NCI-H82 treated with DMSO at 0.1 percent for 48 hours (cell line): ENCODE results near the gene ZBTB20.

Experiments used
- DNase-seq: peaks from one replicate; lab custom pipeline; 2025; ENCODE audit not compliant: unreplicated experiment; lab: John Stamatoyannopoulos, UW

The ZBTB20 gene

DNA sequence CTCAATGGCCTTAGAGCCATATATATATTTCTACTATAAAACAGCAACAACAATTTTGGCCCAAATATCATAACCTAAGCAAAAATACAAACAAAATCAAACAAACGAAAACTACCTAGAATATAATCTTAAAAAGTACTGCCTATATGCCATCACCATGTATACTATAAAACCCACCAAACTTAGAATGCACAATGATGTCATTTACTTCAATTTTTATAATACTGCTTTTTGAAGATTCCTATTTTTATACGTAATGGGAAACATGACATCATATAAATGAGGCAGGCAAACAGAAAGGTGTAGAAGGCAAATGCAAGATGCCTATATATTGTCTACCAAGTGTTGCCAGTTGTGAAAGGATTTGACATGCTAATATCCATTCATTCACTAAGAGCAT is 550.9 kb downstream of the ZBTB20 start:
- DNase-seq = no peak

DNA sequence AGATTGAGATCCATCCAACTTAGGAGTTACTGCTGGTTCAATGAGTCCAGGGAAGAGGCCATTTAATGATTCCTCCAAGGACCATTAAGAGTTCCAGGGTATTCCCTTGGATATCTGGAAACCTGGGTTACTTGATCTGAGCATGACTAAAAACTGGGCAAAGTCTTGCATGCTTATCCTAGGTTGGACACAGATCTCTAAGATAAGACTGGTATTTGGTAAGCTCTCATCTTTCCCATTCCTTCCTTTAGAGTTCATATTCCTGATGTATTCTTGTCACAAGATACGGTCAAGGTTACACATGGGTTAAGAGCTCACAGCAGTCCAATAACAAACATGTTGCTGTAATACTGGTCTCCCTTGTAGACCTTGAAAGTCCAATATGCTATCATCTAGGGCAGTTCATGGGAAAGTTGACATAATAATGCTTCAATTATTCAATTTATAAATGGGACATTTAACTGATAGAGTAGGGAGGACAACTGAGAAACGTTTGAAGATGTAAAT is 551.5 kb downstream of the ZBTB20 start:
- no peak for DNase-seq

DNA sequence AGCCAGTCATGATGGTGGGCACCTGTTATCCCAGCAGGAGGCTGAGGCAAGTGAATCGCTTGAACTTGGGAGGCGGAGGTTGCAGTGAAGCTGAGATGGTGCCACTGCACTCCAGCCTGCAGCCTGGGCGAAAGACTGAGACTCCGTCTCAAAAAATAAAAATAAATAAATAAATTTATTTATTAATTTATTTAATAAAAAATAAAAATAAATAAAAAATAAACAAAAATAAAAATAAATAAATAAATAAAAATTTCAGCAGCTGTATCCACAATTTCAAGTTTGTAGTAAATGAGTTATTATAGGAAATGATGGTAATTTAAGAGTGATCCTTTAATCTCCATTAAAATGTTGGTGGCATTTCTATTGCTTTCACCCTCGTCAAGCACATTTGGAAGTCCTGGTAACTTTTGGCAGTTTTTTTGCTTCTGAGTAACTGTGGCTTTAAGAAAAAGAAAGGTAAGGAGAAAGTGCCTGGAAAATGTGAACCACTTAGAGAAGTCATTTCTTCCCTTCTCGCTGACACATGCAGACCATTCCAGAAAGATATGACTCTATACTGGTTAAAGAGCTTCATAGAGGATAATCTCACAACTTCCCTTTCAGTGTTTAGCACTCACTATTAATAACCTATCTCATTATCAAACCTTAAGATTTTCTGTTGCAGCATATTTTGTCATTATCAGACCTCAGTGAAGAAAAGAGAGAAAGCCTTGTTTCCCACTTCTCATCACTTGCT is 556.6 kb downstream of the ZBTB20 start:
- no peak for DNase-seq

DNA sequence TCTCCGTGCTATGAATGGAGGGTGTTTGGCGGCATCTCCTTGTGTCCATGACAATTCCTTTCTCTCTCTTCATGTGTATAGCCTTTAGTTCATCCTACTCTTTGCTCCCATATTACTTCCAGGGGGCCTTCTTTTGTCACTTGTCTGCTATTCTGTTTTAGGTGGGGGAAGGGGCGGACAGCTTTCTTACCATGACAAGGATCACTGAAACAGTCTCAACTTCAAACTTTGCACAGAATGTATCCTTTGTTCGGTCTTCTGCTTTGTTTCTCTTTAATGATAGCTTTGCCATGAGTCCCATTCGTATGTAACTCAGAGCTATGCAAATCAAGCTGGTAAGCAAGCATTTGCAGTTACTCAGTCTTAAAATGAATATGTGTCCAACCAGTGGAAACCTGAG is 559.1 kb downstream of the ZBTB20 start:
- no peak for DNase-seq

DNA sequence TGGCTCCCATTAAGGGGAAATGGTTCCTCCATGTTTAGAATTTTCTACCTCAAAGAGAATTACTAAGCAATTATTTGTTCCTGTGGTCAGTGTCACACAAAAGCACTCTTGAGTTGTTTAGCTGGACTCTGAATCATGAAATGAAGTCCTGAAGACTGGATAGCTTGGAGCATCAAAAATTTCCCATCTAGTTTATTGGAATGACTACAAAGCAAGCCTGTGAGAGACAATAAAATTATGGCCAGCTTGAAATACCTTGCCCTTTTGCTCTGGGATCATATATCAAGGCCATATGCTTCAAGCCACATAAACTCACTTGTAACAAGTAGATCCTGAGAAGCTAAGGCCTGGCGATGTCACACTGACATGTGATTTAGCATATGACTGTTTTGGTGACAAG is 561.0 kb downstream of the ZBTB20 start:
- DNase-seq = no peak

DNA sequence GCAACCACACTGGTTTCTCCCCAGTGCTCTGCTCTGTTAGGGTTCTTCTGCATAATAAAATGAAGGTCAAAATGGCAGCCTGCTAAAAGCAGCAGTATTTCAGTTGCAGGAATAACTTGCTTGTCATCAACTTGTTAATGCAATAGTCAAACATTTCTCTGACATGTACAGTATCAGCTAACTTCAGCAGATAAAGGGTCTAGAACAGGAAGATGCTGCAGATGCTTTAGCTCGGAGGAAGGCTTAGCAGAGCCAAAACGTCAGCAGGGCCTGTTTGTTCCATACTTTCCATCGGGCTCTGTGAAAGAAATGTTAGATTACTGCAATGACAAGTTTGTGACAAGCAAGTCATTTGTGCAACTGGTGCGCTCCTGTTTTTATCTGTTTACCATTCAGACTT is 561.4 kb downstream of the ZBTB20 start:
- DNase-seq = no peak

DNA sequence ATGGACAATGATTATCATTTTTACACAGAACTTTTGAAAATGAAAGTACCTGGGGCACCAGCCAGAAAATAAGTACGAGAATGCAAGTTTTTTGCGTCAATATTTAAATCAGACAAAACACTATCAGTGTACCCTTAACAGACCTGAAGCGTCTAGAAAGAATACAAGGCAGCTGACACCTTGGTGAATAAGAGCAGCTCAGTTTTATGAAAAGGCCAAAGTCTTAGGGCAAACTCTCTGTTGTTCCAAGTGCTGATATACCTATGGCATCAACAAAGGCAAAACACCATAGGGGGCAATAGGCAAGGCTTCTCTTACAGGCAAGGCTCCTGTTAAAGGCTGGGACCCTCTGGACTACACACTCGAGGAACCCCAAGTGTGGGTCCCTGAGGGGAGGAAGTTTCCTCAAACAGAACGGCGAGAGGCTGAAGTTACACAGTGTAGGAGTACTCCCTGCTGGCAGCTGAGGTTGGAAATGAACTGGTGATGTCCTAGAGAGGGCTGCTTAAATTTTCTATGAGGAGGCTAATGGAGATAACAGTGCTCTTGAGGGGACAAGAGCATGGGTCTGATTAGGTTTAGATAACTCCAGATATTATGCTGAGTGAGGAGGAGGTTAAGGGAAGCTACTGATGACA is 562.2 kb downstream of the ZBTB20 start:
- no peak for DNase-seq

DNA sequence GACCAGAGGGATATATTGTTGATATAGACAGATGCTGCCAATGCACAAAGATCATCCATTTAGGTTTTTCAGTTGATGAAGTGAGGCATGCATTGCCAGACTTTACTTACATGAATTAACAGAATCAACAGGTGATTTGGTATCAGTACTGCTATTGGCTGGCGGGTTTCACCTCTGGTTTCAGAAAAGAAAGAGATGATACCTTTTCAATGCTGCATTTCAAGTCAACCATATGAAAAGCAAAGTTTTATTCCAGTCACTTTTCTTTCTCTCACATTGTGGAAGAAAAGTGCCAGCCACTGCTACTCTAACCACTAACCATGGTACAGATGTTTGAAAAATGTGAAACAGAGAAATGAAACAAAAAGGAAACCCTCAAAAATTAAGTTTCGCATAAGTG is 564.2 kb downstream of the ZBTB20 start:
- DNase-seq = no peak

DNA sequence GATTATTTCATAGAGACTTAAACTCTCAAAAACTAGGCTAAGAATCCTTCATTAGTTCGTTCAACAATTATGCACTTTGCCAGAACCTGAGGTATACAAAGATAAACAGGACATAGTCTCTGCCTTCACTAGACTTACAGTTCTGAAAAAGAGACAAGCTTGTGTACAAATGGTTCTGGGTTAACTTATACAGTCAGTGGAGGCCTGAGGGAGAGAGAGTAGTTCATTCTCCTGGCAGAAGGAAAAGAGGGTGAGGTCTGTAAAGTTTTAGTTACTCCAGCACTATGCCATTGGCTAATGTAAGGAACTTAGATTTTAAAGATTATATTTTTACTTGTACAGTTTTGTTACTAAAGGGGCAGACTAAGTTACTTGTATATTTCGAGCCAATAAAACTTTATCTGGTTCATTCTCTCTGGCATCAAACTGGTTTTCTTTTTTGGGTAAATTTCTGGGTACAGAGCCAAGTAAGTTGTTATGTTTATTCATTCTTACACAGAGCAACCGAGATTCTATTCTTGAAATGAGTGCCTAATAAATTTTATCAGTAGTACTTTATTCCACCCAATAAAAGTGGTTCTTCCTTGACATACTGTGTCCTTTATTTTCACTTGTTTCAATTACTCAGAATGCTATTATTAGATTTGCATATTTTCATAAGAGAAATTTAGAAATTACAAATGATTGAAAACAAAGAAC is 574.6 kb downstream of the ZBTB20 start:
- DNase-seq = no peak

DNA sequence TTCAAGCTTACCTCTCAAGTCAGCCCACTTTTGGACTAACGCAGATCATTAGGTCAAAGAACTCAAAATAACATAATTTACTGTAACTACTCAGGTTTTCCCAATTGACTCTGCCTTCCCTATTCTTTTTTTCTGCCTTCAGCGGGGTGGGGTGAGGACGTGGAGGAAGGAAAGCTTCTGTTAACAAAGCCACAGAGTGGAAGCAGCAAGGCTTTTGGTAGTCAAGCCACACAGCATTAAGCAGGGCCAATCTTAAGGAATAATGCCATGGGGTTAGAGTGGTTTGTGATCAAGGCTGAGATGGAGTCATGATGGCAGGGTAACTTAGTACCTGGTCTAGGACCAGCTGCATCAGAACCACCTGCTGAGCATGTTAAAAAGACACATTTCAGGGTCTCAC is 575.7 kb downstream of the ZBTB20 start:
- peak; percentile 39 for DNase-seq

DNA sequence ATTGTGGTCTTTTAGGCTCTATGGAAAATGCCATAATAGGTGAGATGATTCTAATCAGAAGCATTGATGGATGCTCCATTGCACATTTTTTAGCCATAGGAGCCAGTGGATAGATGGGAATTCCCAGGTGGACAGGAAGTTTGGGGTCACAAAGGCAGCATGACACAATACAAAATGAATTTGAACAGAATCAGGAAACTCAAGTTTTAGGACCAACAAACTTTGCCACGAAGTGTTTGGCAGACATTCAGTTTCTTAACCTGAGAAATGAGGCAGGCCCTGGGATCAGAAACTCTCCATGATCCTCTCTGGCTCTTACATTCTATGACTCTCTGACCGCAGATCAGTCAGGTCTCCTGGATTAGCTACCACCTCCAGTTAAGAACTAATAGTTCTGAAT is 577.9 kb downstream of the ZBTB20 start:
- no peak for DNase-seq

DNA sequence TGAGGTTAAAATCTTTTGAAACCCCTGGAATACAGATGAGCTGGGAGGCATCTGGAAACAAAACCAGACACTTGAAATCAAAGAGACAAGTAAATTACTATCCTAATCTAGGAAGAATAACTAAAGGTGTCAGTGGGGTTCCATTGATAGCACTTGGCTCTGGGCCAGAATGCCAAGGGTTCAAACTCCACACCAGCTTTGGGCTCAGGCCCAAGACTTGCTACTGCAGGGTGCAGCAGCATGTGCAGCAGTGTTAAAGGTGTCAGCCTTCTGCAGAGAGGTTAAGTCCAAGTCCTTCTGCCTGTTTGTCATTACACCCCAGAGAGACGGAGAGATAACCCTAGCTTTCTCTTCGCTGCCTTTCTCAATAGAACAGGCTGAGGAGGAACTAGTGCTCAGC is 579.3 kb downstream of the ZBTB20 start:
- DNase-seq = no peak

DNA sequence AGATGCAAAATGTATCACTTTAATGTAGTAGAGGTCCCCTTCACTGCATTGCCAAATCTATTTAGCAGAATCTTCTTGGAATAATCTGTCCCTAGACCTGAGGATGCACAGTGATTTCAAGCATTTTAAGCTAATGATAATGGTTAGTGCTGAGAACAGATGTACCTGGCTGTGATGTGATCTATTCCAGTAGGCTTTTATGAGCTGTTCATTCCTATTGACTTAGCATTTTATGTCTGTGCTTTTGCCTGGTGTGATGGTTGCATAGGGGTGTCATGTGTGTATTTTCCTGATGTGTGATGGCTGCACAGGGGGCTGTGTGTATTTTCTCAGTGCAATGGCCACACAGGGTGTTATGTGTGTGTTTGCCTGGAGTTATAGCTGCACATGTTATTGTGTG is 580.3 kb downstream of the ZBTB20 start:
- no peak for DNase-seq

DNA sequence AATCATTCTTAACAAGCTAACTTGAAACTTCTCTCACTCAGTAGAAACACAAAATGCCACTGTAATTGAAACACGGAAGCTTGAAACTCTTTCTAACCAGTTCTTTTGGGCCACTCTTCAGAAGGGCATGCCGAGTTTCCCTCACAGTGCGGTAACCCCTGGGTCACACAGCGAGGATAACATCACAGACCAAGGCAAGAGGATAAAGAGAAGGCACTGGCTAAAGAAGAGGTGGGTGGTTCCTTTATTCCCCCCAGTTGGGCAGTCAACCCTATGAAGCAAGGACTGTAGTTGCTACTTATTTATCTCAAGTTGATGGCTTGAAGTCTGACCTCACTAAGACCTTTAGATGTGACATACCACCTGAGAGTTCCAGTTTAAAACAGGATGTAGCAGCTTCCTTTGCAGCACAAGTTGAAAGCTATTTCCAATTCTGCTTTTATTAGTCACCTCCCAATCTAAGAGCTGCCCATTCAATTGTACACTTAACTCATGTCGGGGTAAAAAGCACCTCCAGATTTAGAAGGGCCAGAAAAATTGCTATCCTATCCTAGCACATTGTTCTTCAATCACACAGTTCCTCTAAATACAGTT is 580.8 kb downstream of the ZBTB20 start:
- DNase-seq = no peak

DNA sequence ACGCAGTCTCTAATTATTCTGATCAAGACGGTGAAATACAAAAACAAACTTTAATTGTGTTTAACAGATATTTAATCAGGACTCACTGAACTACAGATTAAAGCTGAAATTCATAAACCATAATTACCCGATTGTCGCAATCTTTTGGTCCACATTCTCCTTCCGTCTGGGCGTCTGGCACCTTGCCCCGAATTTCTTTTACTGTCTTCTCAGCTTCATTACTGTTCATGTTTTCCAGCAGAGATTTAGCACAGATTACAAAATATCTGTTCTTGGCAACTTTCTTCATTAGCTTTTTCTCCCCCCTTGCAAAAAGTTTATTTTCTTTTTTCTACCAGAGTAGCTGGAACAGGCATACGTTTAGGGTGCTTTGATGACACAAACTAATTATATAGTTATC is 581.9 kb downstream of the ZBTB20 start:
- no peak for DNase-seq

DNA sequence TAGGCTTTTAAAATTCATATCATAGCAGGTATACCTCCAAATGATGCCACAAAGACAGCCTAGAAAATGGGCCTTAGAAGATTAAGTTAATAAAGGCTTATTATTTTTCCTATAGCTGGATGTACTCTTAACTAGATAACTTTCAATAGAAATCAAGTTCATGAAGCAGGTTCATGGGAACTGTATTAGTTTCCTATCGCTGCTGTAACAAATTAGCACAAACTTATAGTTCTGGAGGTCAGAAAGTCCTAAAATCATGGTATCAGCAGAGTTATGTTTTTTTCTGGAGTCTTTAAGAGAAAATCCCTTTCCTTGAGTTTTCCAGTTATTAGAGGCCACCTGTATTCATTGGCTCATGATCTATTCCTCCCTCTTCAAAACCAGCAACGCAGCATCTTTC is 583.4 kb downstream of the ZBTB20 start:
- DNase-seq = no peak

DNA sequence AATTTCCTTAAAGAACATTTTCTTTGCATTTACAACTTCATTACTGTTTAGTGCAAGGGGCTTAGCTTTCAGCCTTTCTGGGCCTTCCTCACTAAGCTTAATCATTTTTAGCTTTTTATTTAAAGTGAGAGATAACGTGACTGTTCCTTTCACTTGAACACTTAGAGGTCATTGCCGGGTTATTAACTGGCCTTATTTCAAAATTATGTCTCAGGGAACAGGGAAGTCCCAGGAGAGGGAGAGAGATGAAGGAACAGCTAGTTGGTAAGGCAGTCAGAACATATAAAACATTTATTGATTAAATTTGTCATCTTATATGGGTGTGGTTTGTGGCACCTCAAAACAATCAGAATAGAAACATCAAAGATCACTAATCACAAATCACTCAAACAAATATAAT is 584.5 kb downstream of the ZBTB20 start:
- no peak for DNase-seq

DNA sequence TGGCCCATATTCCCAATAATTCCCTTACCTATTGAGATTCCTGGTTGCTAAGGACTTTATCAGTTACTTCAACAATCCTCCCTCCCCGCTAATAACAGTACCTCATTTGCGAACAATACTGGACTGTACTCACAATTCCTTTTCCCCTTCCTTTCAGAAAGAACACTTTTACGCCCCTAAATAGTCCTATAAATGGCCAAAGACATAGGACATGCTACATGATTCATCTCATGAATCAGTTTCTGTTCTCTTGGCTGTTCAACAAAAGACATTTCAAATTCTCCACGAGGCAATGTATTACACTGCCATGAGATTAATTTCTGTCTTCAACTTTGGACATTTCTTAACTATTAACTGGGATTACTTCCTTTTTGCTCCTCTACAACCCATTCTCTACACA is 588.8 kb downstream of the ZBTB20 start:
- no peak for DNase-seq

DNA sequence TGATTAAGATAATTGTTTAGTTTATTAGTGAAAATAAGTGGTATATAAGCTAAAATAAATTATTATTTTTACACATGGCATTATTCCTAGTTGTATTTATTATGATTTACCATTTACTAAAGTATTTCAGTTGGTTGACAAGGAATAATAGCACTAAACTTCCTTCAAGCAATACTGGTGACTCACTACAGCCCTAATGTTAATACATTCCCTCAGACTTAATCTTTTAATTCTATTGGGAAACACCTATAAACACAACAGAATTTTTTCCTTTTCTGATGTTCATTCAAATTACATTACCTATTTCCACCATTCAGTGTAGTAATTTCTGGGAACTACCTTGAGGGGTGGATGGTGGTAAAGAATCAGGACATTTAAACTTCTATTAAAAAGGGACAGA is 589.3 kb downstream of the ZBTB20 start:
- no peak for DNase-seq

DNA sequence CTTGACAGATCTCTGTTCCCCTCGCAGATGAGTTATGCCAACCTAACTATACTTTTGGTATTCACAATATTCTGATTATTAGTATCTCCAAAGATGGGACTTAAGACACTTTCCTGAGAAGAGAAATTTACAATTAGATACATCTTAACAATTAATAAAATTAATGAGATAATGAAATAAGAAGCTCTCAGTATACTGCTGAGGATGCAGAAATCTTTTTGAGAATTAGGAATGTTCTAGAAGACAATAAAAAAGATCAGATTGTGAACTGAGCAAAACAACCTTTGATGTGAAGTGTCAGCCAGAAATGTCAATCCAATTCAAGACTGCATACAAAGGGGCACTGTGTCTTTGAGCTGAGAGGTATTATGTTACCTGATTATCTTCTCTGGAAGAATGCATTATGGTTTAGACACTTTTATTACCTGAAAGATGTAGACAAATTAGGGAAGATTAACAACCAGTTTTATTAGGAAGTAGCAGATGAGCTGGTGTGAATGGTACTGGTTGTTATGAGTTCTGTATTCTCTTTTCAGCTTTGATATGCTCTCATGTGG is 590.4 kb downstream of the ZBTB20 start:
- DNase-seq = peak; percentile 14

DNA sequence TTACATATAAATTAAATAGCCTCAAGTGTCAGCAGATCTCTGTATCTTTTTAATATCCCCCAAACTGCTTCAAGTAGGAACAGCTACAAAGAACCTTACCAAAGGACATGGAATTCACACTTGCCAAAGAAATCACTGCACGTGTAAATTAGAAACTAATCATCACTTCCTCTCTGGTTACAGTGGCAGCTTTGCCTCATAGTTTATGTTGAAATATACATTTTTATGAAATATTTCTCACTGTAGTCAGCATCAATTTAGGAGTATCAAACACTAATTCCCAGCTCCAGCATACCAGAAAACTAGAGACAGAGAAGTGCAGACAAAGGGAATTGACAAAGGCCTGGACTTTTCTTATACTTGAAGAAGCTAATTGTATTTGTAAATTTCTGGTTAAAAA is 592.4 kb downstream of the ZBTB20 start:
- DNase-seq = no peak
